NCI-H1694 (cell line): ENCODE results near the gene RAB3IP.

Source experiments
- DNase-seq: peaks from one replicate; lab custom pipeline; 2025; lab: John Stamatoyannopoulos, UW

RAB3IP gene, protein sequence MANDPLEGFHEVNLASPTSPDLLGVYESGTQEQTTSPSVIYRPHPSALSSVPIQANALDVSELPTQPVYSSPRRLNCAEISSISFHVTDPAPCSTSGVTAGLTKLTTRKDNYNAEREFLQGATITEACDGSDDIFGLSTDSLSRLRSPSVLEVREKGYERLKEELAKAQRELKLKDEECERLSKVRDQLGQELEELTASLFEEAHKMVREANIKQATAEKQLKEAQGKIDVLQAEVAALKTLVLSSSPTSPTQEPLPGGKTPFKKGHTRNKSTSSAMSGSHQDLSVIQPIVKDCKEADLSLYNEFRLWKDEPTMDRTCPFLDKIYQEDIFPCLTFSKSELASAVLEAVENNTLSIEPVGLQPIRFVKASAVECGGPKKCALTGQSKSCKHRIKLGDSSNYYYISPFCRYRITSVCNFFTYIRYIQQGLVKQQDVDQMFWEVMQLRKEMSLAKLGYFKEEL

DNA sequence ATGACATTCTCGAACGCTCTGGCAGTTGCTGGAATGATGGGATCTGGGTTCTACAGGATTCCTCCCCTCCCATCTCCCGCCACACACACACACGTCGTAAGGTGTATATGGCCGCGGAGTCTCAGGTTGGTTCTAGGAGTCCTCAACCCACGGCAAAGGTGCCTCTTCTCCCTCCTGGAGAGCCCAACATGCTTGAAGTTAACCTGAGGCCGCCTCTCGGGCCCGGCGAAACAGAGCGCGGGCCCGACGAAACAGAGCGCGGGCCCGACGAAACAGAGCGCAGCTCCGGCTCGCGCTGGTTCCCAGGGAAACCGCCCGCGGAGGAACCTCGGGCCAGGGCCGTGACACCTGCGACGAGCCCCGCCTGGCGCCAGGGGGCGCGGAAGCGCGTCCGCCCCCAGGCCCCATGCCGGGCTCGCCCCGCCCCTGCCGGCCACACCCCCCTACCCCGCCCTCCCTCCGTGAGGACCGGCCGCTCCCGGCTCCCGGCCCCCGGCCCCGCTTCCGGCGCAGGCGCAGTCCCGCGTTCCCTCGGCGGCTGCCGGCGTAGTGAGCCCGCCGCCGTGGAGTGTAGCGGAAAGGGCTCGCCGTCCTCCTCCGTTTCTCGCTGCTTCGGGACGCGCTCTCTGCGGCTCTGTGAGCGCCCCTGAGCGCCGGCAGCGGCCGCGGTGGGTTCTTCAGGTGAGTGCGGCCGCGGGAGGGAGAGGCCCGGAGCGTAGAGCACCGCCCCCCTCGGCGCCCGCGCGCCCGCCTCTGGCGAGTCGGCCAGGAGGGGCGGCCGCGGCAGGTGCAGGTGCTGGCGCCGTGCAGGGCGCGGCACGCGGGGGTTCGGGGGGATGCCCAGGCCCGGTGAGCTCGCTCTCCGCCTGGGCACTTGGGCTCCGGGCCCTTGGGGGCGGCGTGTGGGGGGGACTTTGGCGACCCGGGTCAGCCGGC is at the start of gene RAB3IP:
RAB3IP (plus strand) TSS at position 510 of the 936 bp plus-strand sequence. CDS start 16,549 bp downstream, outside the sequence.
- DNase-seq = peak; percentile 43

DNA sequence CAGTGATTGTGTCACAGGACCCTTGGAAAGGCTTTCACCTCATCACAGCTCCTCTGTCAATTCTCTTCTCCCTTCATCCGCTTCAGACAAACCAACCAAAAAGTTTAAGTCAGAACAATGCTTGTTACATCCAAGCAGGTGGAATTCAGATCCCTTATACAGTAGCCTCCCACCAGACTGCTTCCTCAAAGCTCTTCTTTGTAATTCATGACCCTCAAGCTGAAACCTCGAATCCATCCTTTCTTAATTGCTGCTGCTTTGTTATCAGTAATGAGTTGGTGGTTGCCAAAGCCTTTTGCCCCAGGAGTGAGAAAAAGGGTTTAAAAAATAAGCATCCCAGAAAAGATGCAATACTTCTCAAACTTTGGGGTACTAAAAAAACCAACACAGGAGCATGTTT is 49.0 kb upstream of the RAB3IP start:
- DNase-seq = no peak

DNA sequence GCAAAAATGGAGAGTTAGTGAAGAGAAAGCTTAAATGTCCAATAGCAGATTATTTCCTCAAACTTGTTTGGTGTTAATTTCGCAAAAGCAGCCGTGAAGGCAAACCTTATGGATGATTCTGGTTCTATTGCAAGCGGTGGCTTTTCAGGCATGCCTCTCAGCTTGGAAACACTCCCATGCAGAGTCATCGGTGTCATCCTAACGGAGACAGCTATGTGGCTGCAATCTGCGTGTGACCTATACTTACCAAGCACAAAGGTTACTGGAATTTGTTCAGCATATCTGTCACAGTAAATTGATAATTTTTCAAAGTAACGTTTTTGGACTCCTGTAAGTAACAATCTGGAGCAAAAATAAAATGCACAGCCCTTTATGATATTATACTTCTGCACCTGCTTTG is 44.5 kb upstream of the RAB3IP start:
- DNase-seq = no peak

DNA sequence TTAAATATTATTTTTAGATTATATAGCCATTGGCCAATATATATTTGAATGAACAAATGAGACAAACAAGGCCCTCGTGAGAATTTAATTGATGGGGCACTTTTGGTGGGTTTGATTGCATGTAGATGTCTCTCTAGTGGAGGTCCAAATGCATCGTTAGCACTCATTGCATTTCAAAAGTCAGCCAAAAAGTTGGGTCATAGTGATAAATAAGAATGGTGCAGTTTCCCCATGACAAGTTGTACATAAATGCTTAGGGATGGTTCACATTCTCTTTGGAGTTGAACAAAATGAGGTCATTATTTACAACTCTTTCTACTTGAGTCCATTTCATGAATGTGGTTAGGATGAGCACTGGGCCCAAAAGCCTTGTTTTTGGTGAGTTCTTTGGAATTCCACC is 40.6 kb upstream of the RAB3IP start:
- DNase-seq = no peak

DNA sequence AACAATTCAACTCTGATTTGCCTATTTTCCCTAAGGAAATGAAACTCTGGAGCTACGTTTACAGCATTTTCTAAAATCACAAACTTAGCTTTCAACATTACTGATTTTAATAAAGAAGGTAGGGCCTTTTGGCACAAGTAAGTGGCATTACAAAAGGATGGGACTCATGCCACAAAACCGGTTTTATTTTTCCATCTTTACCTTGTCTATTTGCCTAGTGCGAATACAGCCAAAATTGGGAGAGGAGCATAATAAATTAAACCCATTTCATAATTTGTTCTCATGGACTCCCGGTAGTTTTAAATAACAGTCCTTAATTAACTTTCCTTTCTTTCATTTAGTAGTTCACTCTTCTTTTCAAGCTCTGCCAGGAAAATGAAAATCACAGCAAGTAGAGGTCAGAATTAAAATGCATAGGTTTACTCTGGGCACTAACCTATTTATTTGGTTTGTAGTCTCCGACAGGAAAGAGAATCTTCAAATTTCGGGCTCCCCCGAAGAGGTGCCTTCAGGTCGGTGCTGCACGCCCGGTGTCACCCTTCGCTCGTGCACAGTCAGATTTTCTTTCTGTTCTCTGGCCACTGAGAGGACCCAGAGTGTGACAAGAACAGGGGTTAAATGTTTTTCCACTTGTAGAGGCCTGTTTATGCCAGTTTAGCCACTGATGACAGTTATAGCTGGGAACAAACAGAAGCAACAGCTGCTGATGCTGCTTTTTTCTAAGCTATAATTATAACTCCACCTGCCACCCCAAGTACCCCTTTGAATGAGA is 39.7 kb upstream of the RAB3IP start, which contains the start of gene BEST3:
BEST3 (minus strand) TSS at position 535 of the 772 bp plus-strand sequence. CDS start 1,505 bp downstream, outside the sequence.
- peak; percentile 86 for DNase-seq

DNA sequence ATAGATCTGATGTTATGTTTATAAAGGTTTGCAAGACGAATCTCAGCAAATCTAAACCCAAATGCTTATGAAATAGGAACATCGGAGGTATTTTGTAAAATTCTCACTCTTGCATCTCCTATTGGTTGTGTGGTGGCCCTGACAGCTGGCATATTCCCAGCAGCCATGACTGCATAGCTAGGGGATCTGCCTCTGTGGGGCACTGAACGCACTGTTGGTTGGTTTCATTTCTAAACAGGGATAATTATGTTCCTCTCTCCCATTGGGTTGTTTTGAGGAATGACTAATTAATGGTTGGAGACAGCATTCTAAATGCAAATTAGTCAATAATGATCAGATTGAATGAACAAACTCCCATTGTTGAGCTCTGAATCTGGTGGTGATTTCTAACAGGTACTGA is 36.8 kb upstream of the RAB3IP start:
- DNase-seq = peak; percentile 10

DNA sequence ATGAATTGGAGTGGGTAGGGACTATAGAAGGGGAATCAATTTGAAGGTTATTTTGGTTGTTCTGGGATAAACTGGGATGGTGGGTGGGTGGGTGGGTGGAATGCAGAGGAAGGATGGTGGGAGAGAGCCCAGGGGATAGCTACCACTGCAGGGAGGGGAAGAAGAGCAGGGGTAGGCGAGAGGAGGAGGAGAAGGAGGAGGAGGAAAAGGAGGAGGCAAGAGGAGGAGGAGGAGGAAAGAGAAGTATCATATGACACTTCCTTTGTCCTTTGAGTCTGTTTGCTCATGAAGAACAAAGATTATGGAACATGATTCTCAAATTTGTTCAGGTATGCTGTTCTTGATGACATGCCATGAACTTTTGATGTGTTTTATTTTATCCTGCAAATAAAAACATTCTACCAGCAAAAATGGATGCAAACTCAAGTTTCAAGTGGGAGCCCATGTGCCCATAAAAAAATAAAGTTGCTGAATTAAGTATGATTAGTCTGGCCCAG is 35.5 kb upstream of the RAB3IP start:
- DNase-seq = no peak

DNA sequence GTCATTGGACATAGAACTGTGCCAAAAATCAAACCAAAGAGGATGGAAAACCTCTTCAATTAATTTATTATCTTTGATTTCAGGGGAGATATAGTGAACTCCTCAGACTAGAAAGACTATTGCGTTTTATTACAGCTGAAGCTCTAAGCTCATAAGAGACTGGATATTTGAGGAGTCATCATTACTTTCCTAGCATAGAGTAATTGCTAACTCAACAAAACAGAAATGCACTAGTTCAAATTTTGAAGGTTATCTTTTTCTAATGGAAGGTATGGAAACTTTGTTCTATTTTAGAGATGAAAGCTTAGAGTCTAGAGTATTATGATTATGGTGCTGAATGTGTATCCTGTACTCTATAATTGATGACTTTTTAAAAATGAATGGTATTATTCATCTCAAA is 34.3 kb upstream of the RAB3IP start:
- no peak for DNase-seq

DNA sequence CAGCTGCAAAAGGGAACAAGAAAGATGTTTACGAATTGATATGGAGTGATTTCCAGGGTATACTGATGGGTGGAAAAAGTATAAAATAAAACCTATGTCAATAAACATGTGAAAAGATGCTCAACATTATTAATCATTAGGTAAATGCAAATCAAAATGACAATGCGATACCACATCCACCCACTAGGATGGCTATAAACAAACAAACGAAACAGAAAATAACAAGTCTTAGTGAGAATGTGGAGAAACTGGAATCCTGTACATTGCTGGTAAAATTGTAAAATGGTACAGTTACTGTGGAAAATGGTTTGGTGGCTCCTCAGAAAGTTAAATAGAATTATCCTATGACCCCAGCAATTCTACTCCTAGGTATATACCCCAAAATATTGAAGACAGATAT is 30.0 kb upstream of the RAB3IP start:
- no peak for DNase-seq

DNA sequence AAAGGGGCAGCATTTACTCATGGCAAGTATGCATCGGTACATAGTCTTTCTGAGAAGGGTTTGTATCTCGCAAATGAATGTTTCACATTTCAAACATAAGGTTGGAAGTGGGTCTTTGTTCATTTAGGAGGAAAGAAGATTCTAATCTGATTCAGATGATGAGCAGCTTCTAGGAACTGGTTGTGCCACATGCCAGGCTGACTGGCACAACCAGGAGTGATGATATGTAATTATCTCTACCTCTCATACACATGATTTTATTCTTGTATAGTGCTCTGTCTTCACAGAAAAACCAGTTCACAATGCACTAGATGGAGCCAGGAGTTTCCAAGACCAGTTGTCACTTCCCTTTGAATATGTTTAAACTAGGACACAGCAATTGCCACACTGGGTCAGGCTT is 25.8 kb upstream of the RAB3IP start:
- no peak for DNase-seq

DNA sequence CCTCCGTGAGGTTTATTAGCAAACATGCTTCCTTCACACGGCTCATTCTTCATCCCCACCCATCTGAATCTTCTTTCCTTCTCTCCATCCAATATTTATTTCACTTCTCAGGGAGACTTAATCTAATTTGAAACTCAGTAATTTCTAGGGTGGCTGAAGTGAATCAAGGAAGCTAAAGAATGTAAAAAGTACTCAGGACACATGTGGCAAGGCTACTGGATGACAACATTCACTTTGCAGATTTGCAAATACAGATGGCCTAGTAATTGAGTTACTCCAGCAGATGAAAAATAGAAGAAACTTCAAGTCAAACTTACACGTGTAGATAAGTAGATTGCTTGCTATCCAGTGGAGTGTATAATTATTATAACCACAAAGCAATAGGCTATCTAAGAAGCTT is 24.1 kb upstream of the RAB3IP start:
- no peak for DNase-seq

DNA sequence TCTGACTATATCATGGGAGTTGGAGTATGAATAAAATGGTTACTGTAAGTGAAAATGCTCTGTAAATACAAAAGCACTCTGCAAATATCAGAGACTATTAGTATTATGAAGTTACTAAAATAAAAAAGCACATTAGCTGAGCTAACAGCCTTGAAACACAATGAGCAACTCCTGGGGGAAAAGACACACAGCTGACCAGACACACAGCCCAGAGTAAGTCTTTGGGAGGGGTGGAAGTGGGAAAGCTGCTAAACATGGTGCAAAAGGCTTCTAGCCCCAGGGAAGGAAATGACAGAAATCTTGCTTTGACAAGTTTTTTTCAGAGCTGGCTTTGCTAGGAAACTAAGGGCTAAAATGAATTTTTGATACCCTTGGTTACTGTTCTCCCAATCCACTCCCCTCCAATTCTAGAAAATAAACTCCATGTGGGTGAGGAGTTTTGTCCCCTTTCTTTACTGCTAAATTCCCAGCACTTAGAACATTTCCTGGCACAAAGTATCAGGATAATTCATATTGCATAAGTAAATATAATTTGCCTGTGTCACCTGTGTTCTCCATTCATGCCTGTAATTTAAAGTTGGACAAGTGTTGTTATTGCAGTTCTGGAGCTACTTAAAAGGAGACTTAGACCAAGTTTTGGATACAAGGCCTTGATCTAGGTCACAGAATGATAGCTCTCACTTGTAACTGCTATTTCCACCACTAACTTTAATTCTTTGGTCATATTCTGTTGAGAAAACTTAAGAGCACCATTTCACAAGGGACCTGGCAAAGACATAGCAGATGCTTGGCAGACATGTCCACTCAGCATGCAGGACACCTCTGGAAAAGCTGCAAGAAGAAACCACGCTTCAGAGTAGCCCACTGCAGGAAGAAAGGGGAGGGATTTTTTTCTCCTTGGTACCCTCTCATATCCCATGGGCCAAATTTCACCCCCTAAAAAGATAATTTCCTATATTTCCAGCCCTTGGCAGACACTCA is 19.0 kb upstream of the RAB3IP start:
- no peak for DNase-seq

DNA sequence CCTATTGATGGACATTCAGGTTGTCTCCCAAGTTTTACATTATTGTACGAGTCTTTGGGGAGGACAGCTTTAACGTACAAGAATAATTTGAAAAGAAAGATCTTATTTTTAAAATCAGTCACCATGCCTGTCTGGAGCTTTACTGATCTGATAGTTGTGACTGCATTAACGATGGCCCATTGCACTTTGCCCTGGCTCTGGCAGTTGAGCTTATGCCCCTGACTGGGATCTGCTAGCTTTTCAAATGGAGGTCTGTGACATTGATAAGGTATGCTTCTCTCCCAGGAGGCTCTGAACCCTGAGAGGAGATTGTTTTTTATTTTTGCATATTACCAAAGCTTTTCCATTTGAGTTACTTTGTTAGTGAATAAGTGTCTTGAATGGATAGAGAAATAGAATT is 17.9 kb upstream of the RAB3IP start:
- no peak for DNase-seq

DNA sequence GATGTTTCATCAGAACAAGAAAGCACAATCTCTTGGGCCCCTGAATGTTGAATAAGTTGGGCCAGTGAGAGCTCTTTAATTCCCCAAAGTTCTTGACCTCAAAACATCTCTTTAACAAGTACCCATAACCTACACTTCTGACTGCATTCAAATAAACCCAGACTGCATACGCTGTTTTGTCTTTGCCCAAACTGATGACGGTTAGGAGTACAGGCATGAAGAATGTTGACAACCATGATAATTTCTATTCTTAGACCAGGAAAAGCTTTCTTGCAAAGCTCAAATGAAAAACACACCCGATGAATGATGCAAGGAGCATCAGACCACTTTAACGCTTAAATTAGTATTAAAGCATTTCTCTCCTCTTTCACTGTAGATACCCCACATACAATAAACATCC is 11.7 kb upstream of the RAB3IP start:
- no peak for DNase-seq

DNA sequence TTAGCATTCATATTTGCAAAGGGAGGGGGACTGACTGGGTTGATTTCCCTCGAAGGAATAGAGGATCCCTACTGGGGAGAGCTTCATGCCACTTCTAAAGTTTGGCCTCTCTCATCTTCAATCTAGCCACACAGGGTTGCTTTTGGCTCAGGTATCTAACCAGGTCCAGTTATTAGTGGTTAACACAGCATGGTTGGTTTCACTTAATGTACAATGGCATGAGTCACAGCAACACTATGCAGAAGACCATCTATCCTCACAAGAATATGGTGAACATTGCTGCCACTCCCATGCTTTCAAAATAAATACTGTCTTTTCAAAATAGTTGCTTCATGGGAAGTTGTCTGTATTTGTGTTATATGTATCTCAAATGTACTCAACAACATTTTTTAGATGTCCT is 6.6 kb upstream of the RAB3IP start:
- no peak for DNase-seq

DNA sequence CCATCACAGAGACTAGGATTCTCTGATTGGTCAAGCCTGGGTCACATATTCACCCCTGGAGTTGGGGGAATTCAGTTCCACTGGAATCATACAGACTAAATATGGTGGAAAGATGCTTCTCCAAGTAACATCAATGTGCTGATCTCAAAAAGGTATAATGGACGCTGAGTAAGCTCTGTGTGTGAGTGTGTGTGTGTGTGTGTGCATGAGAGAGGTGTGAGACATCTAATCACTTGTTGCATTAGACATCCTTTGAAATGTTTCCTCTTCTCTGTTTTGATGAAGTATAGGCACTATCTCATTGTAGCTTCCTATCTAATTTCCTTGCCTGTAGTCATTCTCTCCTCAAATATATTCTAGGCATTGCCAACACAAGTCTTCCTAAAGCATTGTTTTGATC is 5.0 kb upstream of the RAB3IP start:
- DNase-seq = no peak

DNA sequence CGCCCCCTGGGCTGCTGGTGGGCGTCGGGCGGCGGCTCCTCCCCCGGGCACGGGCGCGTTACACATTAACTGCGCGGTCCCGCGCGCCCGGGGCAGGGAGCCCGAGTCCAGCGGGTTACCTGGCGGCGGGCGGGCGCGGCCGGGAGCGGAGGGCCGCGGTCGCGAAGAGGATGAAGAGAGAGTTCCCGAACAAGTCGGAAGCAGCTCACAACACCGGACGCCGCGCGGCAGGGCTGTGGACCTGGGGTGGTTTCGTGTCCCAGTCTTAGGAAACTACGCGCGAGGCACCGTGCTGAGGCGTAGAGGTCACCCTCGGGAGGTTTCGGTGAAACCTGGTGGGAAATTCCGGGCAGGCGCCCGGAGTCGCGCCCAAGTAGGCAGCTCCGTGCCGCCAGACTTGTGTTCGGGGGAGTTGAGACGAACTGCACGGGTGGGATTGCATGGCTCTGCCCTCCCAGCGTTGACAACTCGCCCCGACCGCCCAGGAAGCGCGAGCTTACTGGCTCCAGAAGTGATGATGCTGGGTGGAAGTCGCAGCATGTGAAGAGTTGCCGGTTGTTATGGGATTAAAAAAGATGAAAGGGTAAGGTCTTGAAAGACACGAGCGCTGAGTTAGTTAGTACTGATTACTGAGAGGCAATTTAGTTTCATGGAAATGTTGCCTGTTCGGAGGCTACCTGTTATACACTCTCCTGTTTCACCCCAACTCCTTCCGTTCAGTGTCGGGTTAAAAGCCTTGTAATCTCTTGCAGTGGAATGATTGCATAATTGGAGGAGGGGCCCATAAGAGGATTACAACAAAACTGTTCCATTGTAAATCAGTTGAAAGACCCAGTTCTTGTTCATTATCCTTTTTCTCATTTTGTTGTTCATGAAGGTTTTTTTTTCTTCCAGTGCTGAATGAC is 879 bp downstream of the RAB3IP start:
- peak; percentile 9 for DNase-seq

DNA sequence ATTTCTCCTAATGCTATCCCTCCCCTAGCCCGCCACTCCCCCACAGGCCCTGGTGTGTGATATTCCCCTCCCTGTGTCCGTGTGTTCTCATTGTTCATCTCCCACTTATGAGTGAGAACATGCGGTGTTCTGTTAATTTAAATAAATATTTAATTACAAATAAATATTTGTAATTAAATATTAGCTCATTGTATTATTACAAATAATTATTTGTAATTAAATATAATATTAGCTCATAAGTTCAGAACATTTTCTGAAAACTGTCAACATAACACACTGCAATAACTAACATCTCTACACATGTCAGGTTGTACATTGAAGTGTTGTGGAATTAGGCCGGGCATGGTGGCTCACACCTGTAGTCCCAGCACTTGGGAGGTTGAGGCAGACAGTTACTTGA is 5.4 kb downstream of the RAB3IP start:
- DNase-seq = no peak

DNA sequence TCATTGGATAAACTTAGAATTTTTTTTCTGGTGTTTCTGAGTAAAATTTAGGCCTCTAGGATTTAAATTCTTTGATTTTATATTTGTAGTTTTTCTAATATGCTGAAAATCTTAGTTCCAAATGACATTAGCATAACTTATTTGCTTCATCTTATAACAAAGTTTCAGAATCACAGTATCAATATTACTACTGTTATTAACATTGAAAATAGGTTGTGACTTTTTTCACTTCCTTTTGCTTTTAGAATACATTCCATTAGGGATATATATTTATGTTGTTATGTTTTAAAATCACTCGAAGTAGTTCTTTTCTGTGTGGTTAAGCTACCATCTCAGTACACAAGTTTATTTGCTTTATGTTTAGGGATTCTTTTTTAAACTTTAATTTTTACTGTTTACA is 12.8 kb downstream of the RAB3IP start:
- no peak for DNase-seq

DNA sequence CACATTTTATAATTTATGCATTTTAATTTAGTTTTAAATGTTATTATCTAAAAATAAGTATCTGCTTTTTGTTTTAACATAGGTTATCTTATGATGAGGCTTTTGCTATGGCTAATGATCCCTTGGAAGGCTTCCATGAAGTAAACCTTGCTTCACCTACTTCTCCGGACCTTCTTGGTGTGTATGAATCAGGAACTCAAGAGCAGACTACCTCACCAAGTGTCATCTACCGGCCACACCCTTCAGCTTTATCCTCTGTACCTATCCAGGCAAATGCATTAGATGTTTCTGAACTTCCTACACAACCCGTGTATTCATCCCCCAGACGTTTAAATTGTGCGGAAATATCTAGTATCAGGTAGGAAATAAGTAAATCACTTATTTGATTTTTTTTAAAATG is 16.6 kb downstream of the RAB3IP start:
- no peak for DNase-seq
